ENCODE results near the gene PIBF1. TPM values are rescaled to one million over a fixed set of nuclear protein-coding genes. Genes with fewer than 3 reads are reported as not detected.

The PIBF1 gene
- total RNA-seq, 1 experiment from 2014 or later, result 12.9 TPM

GRCh38 chr13:73058736-73059459 is 277.0 kb downstream of the PIBF1 start, which contains the start of gene KLF5:
Gene KLF5 (plus strand): TSS chr13:73059005. CDS start chr13:73059328, 323 bp downstream.
- no peak for TF ChIP-seq FOXP1 (CRISPR knock-in tag; IDR thresholded peaks at IDR 0.05; ENCODE audit: borderline replicate concordance)
- TF ChIP-seq E2F5 (CRISPR knock-in tag; IDR thresholded peaks at IDR 0.05), result peak; percentile 21; the same call in 1 of the 2 replicates
- peak; percentile 92 for TF ChIP-seq FOXK1 (CRISPR knock-in tag; IDR thresholded peaks at IDR 0.05)
- TF ChIP-seq ZNF219 (CRISPR knock-in tag; IDR thresholded peaks at IDR 0.05; ENCODE audit: borderline replicate concordance), result no peak
- TF ChIP-seq HMGXB4 (CRISPR knock-in tag; IDR thresholded peaks at IDR 0.05), result peak; percentile 73
- no peak for TF ChIP-seq ERG (CRISPR knock-in tag; IDR thresholded peaks at IDR 0.05)
- peak; percentile 77 for TF ChIP-seq SP1 (CRISPR knock-in tag; conservative IDR thresholded peaks at IDR 0.05)
- TF ChIP-seq FOXP4 (CRISPR knock-in tag; IDR thresholded peaks at IDR 0.05), result peak; percentile 69; the same call in 1 of the 2 replicates
- peak; percentile 47; the same call in 1 of the 2 replicates for TF ChIP-seq E2F4 (CRISPR knock-in tag; IDR thresholded peaks at IDR 0.05; ENCODE audit: borderline replicate concordance, low read depth)
- TF ChIP-seq NFYB (CRISPR knock-in tag; conservative IDR thresholded peaks at IDR 0.05; ENCODE audit: low read depth), result peak; percentile 97
- TF ChIP-seq ZBTB43 (CRISPR knock-in tag; IDR thresholded peaks at IDR 0.05), result peak; percentile 89; the same call in 1 of the 2 replicates
- TF ChIP-seq ATF3 (CRISPR knock-in tag; conservative IDR thresholded peaks at IDR 0.05), result no peak
- peak; percentile 83 for TF ChIP-seq MAX (CRISPR knock-in tag; IDR thresholded peaks at IDR 0.05)
- peak; percentile 65; the same call in 1 of the 2 replicates for TF ChIP-seq CREM (CRISPR knock-in tag; IDR thresholded peaks at IDR 0.05)
- peak; percentile 95 for ATAC-seq
- H3K36me3 Mint-ChIP-seq, result no peaks in the 10 kb centered on the region
- H3K4me1 Mint-ChIP-seq, result peaks cover 62% of the 10 kb centered on the region
- peak within 1 kb of the TSS; percentile 89 for H3K4me3 Mint-ChIP-seq
- peak; percentile 99 for DNase-seq (ENCODE audit: low spot score)
- peaks cover 71% of the 10 kb centered on the region for H3K27me3 Mint-ChIP-seq (ENCODE audit: low read depth)
- H3K27ac Mint-ChIP-seq, result peak within 1 kb of the TSS; percentile 55; the same call in 1 of the 2 replicates
- H3K9me3 Mint-ChIP-seq, result no peaks in the 10 kb centered on the region
- ChIA-PET POLR2A (interaction anchor here (1.7 kb wide), 1 partner anchor 16 kb away, joined by 6 read pairs; no protein-coding TSS in a partner anchor), CTCF (interaction anchor here (0.6 to 1.3 kb wide), 5 partner anchors 14 to 219 kb away, joined by 3 to 5 read pairs (median 4); no protein-coding TSS in a partner anchor)

Measured in WTC11 (cell line).